T-cell (primary cell): Measurements from ENCODE around the gene ZNF768. TPM values are rescaled to one million over a fixed set of nuclear protein-coding genes. Genes with fewer than 3 reads are reported as not detected.
A peak's percentile ranks its signal among the peaks of the same experiment; 100 is the strongest.

ENCODE experiments used
- ATAC-seq, 4 experiments: fragments of 200-7000 bp in 3 of 4; fragments of 150-1000 bp in 1 of 4; cut with Tn5 transposase; replicated peaks in 1 of 4; 1 replicate in 3 of 4; 2 replicates in 1 of 4; pipeline ENCODE4 v1.10.0; 2021; ENCODE audit warnings: moderate library complexity in 3 of 4, mild to moderate bottlenecking in 2 of 4, moderate number of reproducible peaks in 1 of 4
- CTCF ChIA-PET, 2 donors: fragments of 300-600 bp; sonication (Branson Sonifier 250); formaldehyde crosslinking; loops; one replicate each; lab custom pipeline; 2022; ENCODE audit warnings: antibody characterized with exemption in 2 of 2; lab: Charles Lee
- POLR2A ChIA-PET, 2 donors: fragments of 300-600 bp; sonication (Branson Sonifier 250); formaldehyde crosslinking; loops; one replicate each; lab custom pipeline; 2022; ENCODE audit warnings: antibody characterized with exemption in 2 of 2; lab: Charles Lee
- DNase-seq, 35 experiments: peaks; one replicate each; pipeline versions ENCODE4 v3.0.0 to v3.0.0-alpha.2; 2013 to 2023
- H3K27ac ChIP-seq: one replicate; pipeline ENCODE4 v1.5.1; 2013; ENCODE audit warnings: low read length
- H3K27me3 ChIP-seq, 2 experiments: replicated peaks in 1 of 2; 1 replicate in 1 of 2; 2 replicates in 1 of 2; pipeline versions ENCODE4 v1.6.1 to v1.7.0; 2013; ENCODE audit warnings: low read length in 1 of 2, mixed read lengths in 1 of 2; ENCODE audit not compliant: control insufficient read depth in 2 of 2, insufficient read depth in 2 of 2; ENCODE audit errors: extremely low read depth in 1 of 2
- H3K36me3 ChIP-seq, 2 donors: 1 replicate in 1 of 2; 2 replicates in 1 of 2; pipeline versions ENCODE4 v1.6.1 to v1.7.0; 2013; ENCODE audit warnings: low read length in 1 of 2; ENCODE audit not compliant: control insufficient read depth in 2 of 2, insufficient read depth in 1 of 2; ENCODE audit errors: extremely low read depth in 1 of 2
- H3K4me1 ChIP-seq, 2 experiments: 1 replicate in 1 of 2; 2 replicates in 1 of 2; pipeline versions ENCODE4 v1.6.1 to v1.7.0; 2013; ENCODE audit warnings: low read length in 2 of 2, mixed read lengths in 1 of 2; ENCODE audit not compliant: insufficient read depth in 2 of 2, control insufficient read depth in 1 of 2; ENCODE audit errors: extremely low read depth in 1 of 2
- H3K4me3 ChIP-seq, 2 donors: 1 replicate in 1 of 2; 2 replicates in 1 of 2; pipeline versions ENCODE4 v1.5.1 to v1.7.0; 2013; ENCODE audit warnings: mild to moderate bottlenecking in 2 of 2, low read length in 1 of 2, moderate library complexity in 1 of 2; ENCODE audit not compliant: control insufficient read depth in 1 of 2; ENCODE audit errors: extremely low read depth in 1 of 2
- H3K9me3 ChIP-seq: 2 replicates; pipeline ENCODE4 v1.7.0; 2013
- H3K27ac Mint-ChIP-seq, 2 donors: one replicate each; pipeline ENCODE4 v1.8.0; 2020 to 2021; ENCODE audit warnings: mild to moderate bottlenecking in 2 of 2, mixed read lengths in 2 of 2
- H3K27me3 Mint-ChIP-seq, 2 donors: one replicate each; pipeline ENCODE4 v1.8.0; 2021 to 2022; ENCODE audit warnings: mixed read lengths in 2 of 2
- H3K36me3 Mint-ChIP-seq: one replicate; pipeline ENCODE4 v1.8.0; 2021; ENCODE audit warnings: mixed read lengths
- H3K4me1 Mint-ChIP-seq, 3 donors: one replicate each; pipeline ENCODE4 v1.8.0; 2020 to 2022; ENCODE audit warnings: mixed read lengths in 3 of 3, mild to moderate bottlenecking in 1 of 3
- H3K4me3 Mint-ChIP-seq, 3 donors: one replicate each; pipeline ENCODE4 v1.8.0; 2020 to 2022; ENCODE audit warnings: mild to moderate bottlenecking in 3 of 3, mixed read lengths in 3 of 3, moderate library complexity in 3 of 3
- H3K9me3 Mint-ChIP-seq, 3 donors: one replicate each; pipeline ENCODE4 v1.8.0; 2020 to 2022; ENCODE audit warnings: mixed read lengths in 3 of 3
- WGBS: methylation state at CpG from one replicate; pipeline ENCODE4 v1.1.5; 2013; ENCODE audit warnings: missing lambda C conversion rate; ENCODE audit not compliant: insufficient coverage; 5-methylcytosine and 5-hydroxymethylcytosine counted together
- total RNA-seq, 35 experiments: library from RNA in 6 of 35; stranded (reverse) in 6 of 35; fragments of 120-200 nt in 1 of 35; gene quantifications; one replicate each; pipeline versions ENCODE4 v1.2.1 to v1.2.4 and lab custom pipeline; 2013 to 2026

ZNF768 gene
- total RNA-seq, 5 donors from 2014 or later (not counting 1 experiment from before 2014, with no cell fraction given) = 5.0 to 8.3 (median 7.2) TPM

DNA sequence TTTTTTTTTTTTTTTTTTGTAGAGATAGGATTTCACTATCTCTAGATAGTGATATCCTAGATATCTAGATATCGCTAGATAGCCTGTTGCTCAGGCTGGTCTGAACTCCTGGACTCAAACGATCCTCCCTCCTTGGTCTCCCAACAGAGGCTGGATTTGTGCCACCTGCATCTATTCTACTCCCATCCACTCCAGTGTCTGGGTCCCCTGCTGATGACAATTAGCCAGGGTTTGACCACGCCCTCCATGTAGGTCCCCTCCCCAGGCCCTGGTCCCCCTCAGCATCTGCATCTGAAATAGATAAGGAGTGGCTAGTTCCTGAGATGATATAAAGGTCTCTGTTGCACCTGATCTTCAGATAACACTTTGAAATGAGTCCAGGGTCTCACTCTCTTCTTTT lies 42.9 kb upstream of the ZNF768 start:
- H3K27ac ChIP-seq = peak overlapping the region; percentile 93
- WGBS = 100% methylated on average over 1 of the region's 3 CpGs
- H3K9me3 ChIP-seq = no peaks in the 10 kb centered on the region
- POLR2A ChIA-PET = interaction anchor here in 1 of 2 donors (0.8 kb wide), 1 partner anchor 15 kb away, joined by 6 read pairs; no protein-coding TSS in a partner anchor
- peaks cover 25 to 50% of the 10 kb centered on the region in 2 experiments for H3K4me1 ChIP-seq
- Mint-ChIP-seq H3K9me3 (no peaks in the 10 kb centered on the region), H3K27me3 (no peaks in the 10 kb centered on the region), H3K36me3 (no peaks in the 10 kb centered on the region), H3K4me3 (peak overlapping the region in 2 of 3 donors; percentile 13 to 16), H3K27ac (peak overlapping the region; percentile 76 to 100), H3K4me1 (peaks cover 40 to 56% (median 46%) of the 10 kb centered on the region in 3 donors)
- DNase-seq (no peak), ATAC-seq (no peak)
- H3K27me3 ChIP-seq = no peaks in the 10 kb centered on the region
- H3K4me3 ChIP-seq = no peak overlapping the region
- H3K36me3 ChIP-seq = no peaks in the 10 kb centered on the region
- CTCF ChIA-PET = interaction anchor here in 1 of 2 donors (1.2 to 1.3 kb wide), 2 partner anchors 34 to 139 kb away, joined by 3 to 4 read pairs; partner anchors contain the start of gene DCTPP1

DNA sequence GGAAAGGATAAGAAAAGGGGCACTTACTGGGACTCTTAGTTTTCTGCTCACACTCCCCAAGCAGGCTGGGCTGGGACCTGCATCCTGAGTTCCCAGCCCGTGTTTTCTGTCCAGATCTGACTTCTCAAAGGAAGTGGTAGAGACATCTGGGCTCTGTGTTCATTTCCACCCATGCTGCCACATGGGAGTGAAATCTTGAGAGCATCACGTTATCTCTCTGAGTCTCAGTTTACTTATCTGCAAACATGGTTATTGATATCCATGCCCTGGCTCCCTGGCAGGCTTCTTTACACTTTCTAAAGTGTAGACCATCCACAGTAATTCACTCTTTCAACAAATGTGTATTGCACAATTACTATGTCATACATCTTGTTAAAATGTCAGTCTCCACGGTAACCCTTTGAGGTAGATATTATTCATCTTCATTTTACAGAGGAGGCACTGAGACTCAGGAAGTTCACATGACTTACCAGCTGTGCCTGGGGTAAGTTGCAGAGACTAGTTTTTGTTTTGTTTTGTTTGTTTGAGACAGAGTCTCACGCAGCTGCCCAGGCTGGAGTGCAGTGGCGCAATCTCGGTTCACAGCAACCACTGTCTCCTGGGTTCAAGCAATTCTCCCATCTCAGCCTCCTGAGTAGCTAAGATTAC lies 41.7 kb upstream of the ZNF768 start:
- H3K9me3 Mint-ChIP-seq = no peaks in the 10 kb centered on the region
- ChIA-PET POLR2A (interaction anchor here (0.6 to 1.2 kb wide), 7 partner anchors 10 to 905 kb away, joined by 4 to 6 read pairs (median 5); partner anchors contain the start of gene ZNF764 (in 2 of the 2)), CTCF (interaction anchor here in 1 of 2 donors (1.1 to 1.3 kb wide), 3 partner anchors 33 to 138 kb away, joined by 3 to 4 read pairs (median 3); partner anchors contain the start of gene DCTPP1)
- WGBS = 0% methylated on average over 2 of the region's 6 CpGs
- Histone ChIP-seq H3K4me1 (peaks cover 25 to 50% of the 10 kb centered on the region in 2 experiments), H3K27me3 (no peaks in the 10 kb centered on the region), H3K27ac (peak overlapping the region; percentile 93), H3K9me3 (no peaks in the 10 kb centered on the region), H3K36me3 (no peaks in the 10 kb centered on the region), H3K4me3 (peak overlapping the region in 1 of 2 donors; percentile 48)
- H3K4me3 Mint-ChIP-seq = peak overlapping the region; percentile 67 to 78 (median 74)
- H3K4me1 Mint-ChIP-seq = peaks cover 40 to 51% (median 46%) of the 10 kb centered on the region in 3 donors
- peak overlapping the region; percentile 99 to 100 for H3K27ac Mint-ChIP-seq
- no peaks in the 10 kb centered on the region for H3K27me3 Mint-ChIP-seq
- no peaks in the 10 kb centered on the region for H3K36me3 Mint-ChIP-seq
- ATAC-seq (peak; percentile 34 to 58 (median 40)), DNase-seq (peak in 32 of 35 experiments; percentile 29 to 78 (median 46))

DNA sequence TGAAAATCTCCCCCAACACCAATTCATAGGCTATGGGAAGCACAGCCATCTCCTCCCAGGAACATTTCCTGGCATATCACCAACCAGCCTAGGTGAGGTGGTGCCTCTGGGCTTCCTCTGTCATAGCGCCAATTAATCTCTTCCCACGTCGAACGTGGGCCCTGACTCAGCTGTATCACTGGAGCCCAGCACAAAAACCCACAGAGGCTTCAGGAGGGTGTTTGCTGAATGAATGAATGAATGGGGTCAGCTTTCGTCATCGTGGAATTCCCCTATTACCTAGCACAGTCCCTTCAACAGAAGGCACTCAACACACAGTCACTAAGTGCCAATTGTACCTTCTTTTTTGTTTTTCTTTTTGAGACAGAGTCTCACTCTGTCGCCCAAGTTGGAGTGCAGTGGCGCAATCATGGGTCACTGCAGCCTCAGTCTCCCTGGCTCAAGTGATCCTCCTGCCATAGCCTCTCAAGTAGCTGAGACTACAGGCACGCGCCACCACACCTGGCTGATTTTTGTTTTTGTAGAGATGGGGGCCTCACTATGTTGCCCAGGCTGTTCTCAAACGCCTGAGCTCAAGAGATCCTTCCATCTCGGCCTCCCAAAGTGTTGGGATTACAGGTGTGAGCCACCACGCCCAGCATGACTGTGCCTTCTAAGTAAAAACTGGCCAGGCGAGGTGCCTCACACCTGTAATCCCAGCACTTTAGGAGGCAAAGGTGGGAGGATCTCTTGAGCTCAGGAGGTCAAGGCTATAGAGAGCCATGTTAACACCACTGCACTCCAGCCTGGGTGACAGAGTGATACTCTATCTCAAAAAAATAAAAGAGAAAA lies 41.0 kb upstream of the ZNF768 start:
- no peak for ATAC-seq
- H3K36me3 Mint-ChIP-seq = no peaks in the 10 kb centered on the region
- H3K4me1 Mint-ChIP-seq = peaks cover 40 to 50% (median 43%) of the 10 kb centered on the region in 3 donors
- 58% methylated on average over 5 of the region's 14 CpGs for WGBS
- POLR2A ChIA-PET = interaction anchor here (0.7 to 1.2 kb wide), 3 partner anchors 9 to 69 kb away, joined by 3 to 6 read pairs (median 5); partner anchors contain the start of gene ZNF764 (in 1 of the 2)
- Histone ChIP-seq H3K36me3 (no peaks in the 10 kb centered on the region), H3K27ac (peak overlapping the region; percentile 93), H3K4me1 (peaks cover 23 to 45% of the 10 kb centered on the region in 2 experiments), H3K27me3 (no peaks in the 10 kb centered on the region), H3K4me3 (no peak overlapping the region), H3K9me3 (no peaks in the 10 kb centered on the region)
- peak overlapping the region; percentile 41 to 74 (median 67) for H3K4me3 Mint-ChIP-seq
- DNase-seq = peak in 26 of 35 experiments; percentile 21 to 80 (median 43)
- CTCF ChIA-PET = interaction anchor here in 1 of 2 donors (1.1 kb wide), 1 partner anchor 70 kb away, joined by 3 read pairs; no protein-coding TSS in a partner anchor
- H3K9me3 Mint-ChIP-seq = no peaks in the 10 kb centered on the region
- H3K27me3 Mint-ChIP-seq = no peaks in the 10 kb centered on the region
- peak overlapping the region; percentile 99 to 100 for H3K27ac Mint-ChIP-seq

DNA sequence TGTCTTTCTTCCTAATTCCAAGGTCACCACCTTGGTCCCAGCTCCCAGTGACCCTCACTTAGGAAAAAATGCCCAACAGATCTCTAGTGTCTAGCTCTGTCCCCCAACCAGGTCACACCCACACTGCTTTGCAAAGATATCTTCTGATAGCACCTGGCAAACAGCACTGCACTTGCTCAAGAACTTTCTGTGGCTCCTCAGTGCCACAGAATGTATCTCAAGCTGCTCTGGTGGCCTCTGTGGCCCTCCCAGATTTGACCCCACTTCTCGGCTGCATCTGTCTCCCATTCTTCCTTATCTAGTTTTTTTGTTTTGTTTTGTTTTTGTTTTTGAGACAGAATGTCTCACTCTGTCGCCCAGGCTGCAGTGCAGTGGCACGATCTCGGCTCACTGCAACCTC lies 40.2 kb upstream of the ZNF768 start:
- Histone ChIP-seq H3K4me1 (peaks cover 22 to 47% of the 10 kb centered on the region in 2 experiments), H3K9me3 (no peaks in the 10 kb centered on the region), H3K27ac (no peak overlapping the region), H3K27me3 (peaks cover 0 to under 1% of the 10 kb centered on the region in 2 experiments), H3K4me3 (no peak overlapping the region), H3K36me3 (no peaks in the 10 kb centered on the region)
- Mint-ChIP-seq H3K36me3 (no peaks in the 10 kb centered on the region), H3K27me3 (no peaks in the 10 kb centered on the region), H3K4me3 (no peak overlapping the region), H3K9me3 (no peaks in the 10 kb centered on the region), H3K27ac (peak overlapping the region; percentile 93 to 99), H3K4me1 (peaks cover 36 to 43% (median 42%) of the 10 kb centered on the region in 3 donors)
- CTCF ChIA-PET = no interaction called here
- POLR2A ChIA-PET = interaction anchor here (0.7 to 1.2 kb wide), 3 partner anchors 8 to 137 kb away, joined by 3 to 5 read pairs (median 3); partner anchors contain the start of genes DCTPP1 (in 1 of the 2) and ZNF764 (in 1 of the 2)
- DNase-seq (no peak), ATAC-seq (no peak)
- no CpG with 5 or more reads among the region's 4 CpGs for WGBS

DNA sequence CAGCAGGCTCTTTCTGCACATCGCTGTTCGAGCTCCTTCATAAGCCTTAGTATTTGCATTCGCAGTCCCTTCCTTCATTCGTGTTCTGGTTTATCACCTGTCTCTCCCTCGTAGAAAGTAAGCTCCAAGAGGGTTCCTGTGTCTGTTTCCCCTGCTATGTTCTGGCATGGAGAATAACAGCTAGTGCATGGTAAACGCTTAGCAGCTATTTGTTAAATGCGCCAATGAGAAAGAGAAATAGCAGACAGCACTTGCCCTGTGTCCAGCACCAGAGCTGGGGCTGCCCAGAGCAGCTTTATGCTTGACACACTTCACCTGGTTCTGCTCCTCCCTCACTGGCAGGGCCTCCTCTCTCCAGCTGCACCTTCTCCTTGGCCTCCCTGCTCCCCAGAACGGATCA lies 39.6 kb upstream of the ZNF768 start:
- Histone ChIP-seq H3K4me1 (peaks cover 20 to 49% of the 10 kb centered on the region in 2 experiments), H3K9me3 (no peaks in the 10 kb centered on the region), H3K4me3 (no peak overlapping the region), H3K27me3 (peaks cover 0 to 6% of the 10 kb centered on the region in 2 experiments), H3K27ac (no peak overlapping the region), H3K36me3 (no peaks in the 10 kb centered on the region)
- peaks cover 42 to 46% (median 45%) of the 10 kb centered on the region in 3 donors for H3K4me1 Mint-ChIP-seq
- peak overlapping the region; percentile 93 to 99 for H3K27ac Mint-ChIP-seq
- H3K27me3 Mint-ChIP-seq = no peaks in the 10 kb centered on the region
- DNase-seq (no peak), ATAC-seq (no peak)
- 88% methylated on average over 8 of the region's 8 CpGs for WGBS
- ChIA-PET POLR2A (interaction anchor here in 1 of 2 donors (0.7 kb wide), 1 partner anchor 136 kb away, joined by 3 read pairs; the partner anchor contains the start of gene DCTPP1), CTCF (no interaction called here)
- no peak overlapping the region for H3K4me3 Mint-ChIP-seq
- no peaks in the 10 kb centered on the region for H3K36me3 Mint-ChIP-seq
- H3K9me3 Mint-ChIP-seq = no peaks in the 10 kb centered on the region
